Naive thymus-derived CD8-positive, alpha-beta T cell (primary cell): ENCODE results near the gene MTRR. TPM values are rescaled to one million over a fixed set of nuclear protein-coding genes. Genes with fewer than 3 reads are reported as not detected.

Source experiments
- ATAC-seq, 2 donors: fragments of 150-1000 bp; cut with Tn5 transposase in 1 of 2; sonication (Bioruptor Pico), chemical (Tn5 transposase) in 1 of 2; 1 replicate in 1 of 2; 2 replicates in 1 of 2; pipeline ENCODE4 v1.10.0; 2021; ENCODE audit warnings: mild to moderate bottlenecking in 2 of 2, moderate library complexity in 2 of 2
- POLR2A ChIA-PET: fragments of 350-600 bp; sonication (Branson Sonifier 250); formaldehyde crosslinking; loops from one replicate; lab custom pipeline; 2021; ENCODE audit warnings: antibody characterized with exemption; lab: Charles Lee
- DNase-seq, 10 donors: peaks; one replicate each; pipeline versions ENCODE4 v3.0.0 to v3.0.0-alpha.2; 2020 to 2022
- H3K27ac Mint-ChIP-seq, 10 donors: one replicate each; pipeline ENCODE4 v1.8.0; 2020 to 2022; ENCODE audit warnings: mild to moderate bottlenecking in 10 of 10, mixed read lengths in 10 of 10, moderate library complexity in 4 of 10, inconsistent platforms in 1 of 10
- H3K27me3 Mint-ChIP-seq, 5 donors: one replicate each; pipeline ENCODE4 v1.8.0; 2021 to 2022; ENCODE audit warnings: mixed read lengths in 5 of 5
- H3K36me3 Mint-ChIP-seq, 3 donors: one replicate each; pipeline ENCODE4 v1.8.0; 2020 to 2022; ENCODE audit warnings: mixed read lengths in 3 of 3, mild to moderate bottlenecking in 2 of 3, inconsistent platforms in 1 of 3
- H3K4me1 Mint-ChIP-seq, 4 donors: one replicate each; pipeline ENCODE4 v1.8.0; 2021 to 2022; ENCODE audit warnings: mixed read lengths in 4 of 4
- H3K4me3 Mint-ChIP-seq, 10 donors: one replicate each; pipeline ENCODE4 v1.8.0; 2020 to 2022; ENCODE audit warnings: mild to moderate bottlenecking in 10 of 10, mixed read lengths in 10 of 10, moderate library complexity in 6 of 10, inconsistent platforms in 1 of 10
- H3K9me3 Mint-ChIP-seq, 9 donors: one replicate each; pipeline ENCODE4 v1.8.0; 2020 to 2022; ENCODE audit warnings: mixed read lengths in 9 of 9, mild to moderate bottlenecking in 3 of 9, inconsistent platforms in 1 of 9, moderate library complexity in 1 of 9
- polyA plus RNA-seq, 3 donors: library from polyadenylated mRNA; unstranded; fragments of 300-500 nt; fragmentation: Illumina TruSeq; gene quantifications; one replicate each; pipeline ENCODE4 v1.2.3, GENCODE V29; 2021
- total RNA-seq, 8 experiments: library from RNA in 2 of 8; stranded (reverse) in 2 of 8; gene quantifications; one replicate each; pipeline ENCODE4 v1.2.3 and lab custom pipeline; 2021 to 2026

Gene MTRR
- total and polyA plus RNA-seq, 5 experiments from 2014 or later: 26.1 to 63.9 (median 33.3) TPM

- POLR2A ChIA-PET: no interaction called here
- ATAC-seq: no peak
- Mint-ChIP-seq H3K4me3 (peak overlapping the region in 2 of 10 donors; percentile 42 to 95), H3K27ac (peak overlapping the region in 1 of 10 donors; percentile 22), H3K4me1 (peaks cover 26 to 50% (median 47%) of the 10 kb centered on the region in 4 donors), H3K27me3 (no peaks in the 10 kb centered on the region), H3K9me3 (no peaks in the 10 kb centered on the region), H3K36me3 (peaks cover 5 to 46% (median 14%) of the 10 kb centered on the region in 3 donors)
- DNase-seq: no peak
Measured at GRCh38 chr5:7866196-7866595, 2.8 kb upstream of the MTRR start.

DNA sequence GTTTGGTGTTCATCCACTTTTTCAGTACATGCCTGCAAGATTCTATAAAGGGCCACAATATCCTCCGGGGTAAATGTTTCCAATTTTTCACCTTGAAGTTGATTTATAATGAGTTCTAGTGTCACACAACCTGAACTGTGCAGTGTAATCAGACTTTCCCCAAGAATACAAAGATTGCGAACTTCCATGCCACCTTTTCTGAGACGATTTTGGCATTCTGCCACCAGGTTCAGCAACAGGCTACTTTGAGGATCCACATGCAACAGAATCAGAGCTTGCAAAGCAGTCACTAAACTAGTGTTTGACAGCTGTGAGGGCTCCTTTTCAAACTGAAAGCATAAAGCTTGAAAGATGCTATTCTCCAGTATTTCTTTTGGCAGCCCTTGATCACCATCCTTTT is 1.7 kb upstream of the MTRR start:
- H3K4me1 Mint-ChIP-seq: peaks cover 33 to 60% (median 58%) of the 10 kb centered on the region in 4 donors
- ATAC-seq: no peak
- POLR2A ChIA-PET: interaction anchor here (1.3 kb wide), 1 partner anchor 16 kb away, joined by 3 read pairs; the partner anchor contains the start of gene CFAP90
- peak overlapping the region in 2 of 10 donors; percentile 35 to 56 for H3K27ac Mint-ChIP-seq
- H3K27me3 Mint-ChIP-seq: no peaks in the 10 kb centered on the region
- peaks cover 5 to 40% (median 8%) of the 10 kb centered on the region in 3 donors for H3K36me3 Mint-ChIP-seq
- no peak for DNase-seq
- H3K9me3 Mint-ChIP-seq: no peaks in the 10 kb centered on the region
- peak overlapping the region in 9 of 10 donors; percentile 8 to 97 (median 42) for H3K4me3 Mint-ChIP-seq

GRCh38 chr5:7868427-7868772 is 548 bp upstream of the MTRR start:
- Mint-ChIP-seq H3K4me1 (peaks cover 38 to 71% (median 69%) of the 10 kb centered on the region in 4 donors), H3K36me3 (peaks cover 4 to 35% (median 5%) of the 10 kb centered on the region in 3 donors), H3K27me3 (no peaks in the 10 kb centered on the region), H3K27ac (peak overlapping the region; percentile 76 to 97 (median 90)), H3K9me3 (no peaks in the 10 kb centered on the region), H3K4me3 (peak overlapping the region; percentile 87 to 100 (median 96))
- ATAC-seq (peak in 1 of 2 donors; percentile 1), DNase-seq (peak in 1 of 10 donors; percentile 13)
- POLR2A ChIA-PET: interaction anchor here (1.1 to 1.5 kb wide), 2 partner anchors 11 to 589 kb away, joined by 4 read pairs; no protein-coding TSS in a partner anchor

GRCh38 chr5:7869474-7870136 is 657 bp downstream of the MTRR start:
- DNase-seq (peak in 3 of 10 donors; percentile 19 to 31 (median 26)), ATAC-seq (peak; percentile 37 to 40)
- no peaks in the 10 kb centered on the region for H3K9me3 Mint-ChIP-seq
- peaks cover 40 to 80% (median 77%) of the 10 kb centered on the region in 4 donors for H3K4me1 Mint-ChIP-seq
- peak overlapping the region; percentile 82 to 96 (median 88) for H3K27ac Mint-ChIP-seq
- H3K4me3 Mint-ChIP-seq: peak overlapping the region; percentile 87 to 99 (median 94)
- peaks cover 4 to 37% (median 5%) of the 10 kb centered on the region in 3 donors for H3K36me3 Mint-ChIP-seq
- POLR2A ChIA-PET: interaction anchor here (1.1 to 1.5 kb wide), 3 partner anchors 12 to 1237 kb away, joined by 3 to 4 read pairs (median 4); partner anchors contain the start of genes NSUN2 and SRD5A1
- no peaks in the 10 kb centered on the region for H3K27me3 Mint-ChIP-seq

DNA sequence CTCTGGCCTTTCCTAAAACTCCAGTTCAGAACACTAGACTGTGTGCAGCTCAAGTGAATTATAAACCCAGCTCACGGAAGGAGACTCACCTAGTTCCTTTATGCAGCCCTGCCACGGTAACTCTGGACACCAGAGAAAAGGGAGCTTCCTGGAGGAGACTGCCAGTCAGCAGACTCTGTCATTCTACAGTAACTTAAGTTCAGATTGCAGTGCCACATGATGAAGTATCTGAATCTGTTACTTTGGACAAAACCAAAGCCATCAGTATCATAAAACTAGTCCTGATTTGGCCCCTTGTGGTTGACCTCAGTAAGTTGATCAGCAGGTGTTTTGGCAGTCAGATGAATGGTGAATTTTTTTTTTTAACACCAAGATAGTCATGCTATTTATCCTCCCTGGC is 2.7 kb downstream of the MTRR start:
- Mint-ChIP-seq H3K27ac (peak overlapping the region in 9 of 10 donors; percentile 15 to 90 (median 68)), H3K4me3 (peak overlapping the region in 8 of 10 donors; percentile 44 to 97 (median 59)), H3K36me3 (peaks cover 0 to 37% (median 9%) of the 10 kb centered on the region in 3 donors), H3K27me3 (no peaks in the 10 kb centered on the region), H3K4me1 (peaks cover 36 to 68% (median 66%) of the 10 kb centered on the region in 4 donors), H3K9me3 (no peaks in the 10 kb centered on the region)
- POLR2A ChIA-PET: no interaction called here
- ATAC-seq (no peak), DNase-seq (no peak)

- Mint-ChIP-seq H3K4me3 (peak overlapping the region; percentile 32 to 81 (median 58)), H3K27me3 (no peaks in the 10 kb centered on the region), H3K27ac (peak overlapping the region; percentile 68 to 91 (median 84)), H3K9me3 (no peaks in the 10 kb centered on the region), H3K4me1 (peaks cover 37 to 67% (median 57%) of the 10 kb centered on the region in 4 donors), H3K36me3 (peaks cover 0 to 44% (median 9%) of the 10 kb centered on the region in 3 donors)
- POLR2A ChIA-PET: no interaction called here
- DNase-seq (no peak), ATAC-seq (no peak)
Measured at GRCh38 chr5:7872517-7873130, 3.7 kb downstream of the MTRR start.

DNA sequence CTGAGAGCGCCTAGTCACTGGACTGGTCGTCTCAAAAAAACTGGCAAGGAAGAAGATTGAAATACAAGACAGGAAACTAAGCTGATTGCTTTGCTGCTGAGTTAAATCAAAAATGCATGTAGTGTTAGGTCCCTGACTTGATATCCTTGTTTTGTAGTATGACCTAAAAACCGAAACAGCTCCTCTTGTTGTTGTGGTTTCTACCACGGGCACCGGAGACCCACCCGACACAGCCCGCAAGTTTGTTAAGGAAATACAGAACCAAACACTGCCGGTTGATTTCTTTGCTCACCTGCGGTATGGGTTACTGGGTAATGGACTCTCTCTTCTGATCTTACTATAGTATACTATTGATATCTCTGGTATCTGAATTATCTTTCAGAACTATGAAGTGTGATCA is 4.3 kb downstream of the MTRR start:
- Mint-ChIP-seq H3K4me3 (peak overlapping the region; percentile 32 to 81 (median 59)), H3K36me3 (peaks cover 0 to 50% (median 13%) of the 10 kb centered on the region in 3 donors), H3K9me3 (no peaks in the 10 kb centered on the region), H3K27ac (peak overlapping the region; percentile 68 to 91 (median 84)), H3K4me1 (peaks cover 40 to 71% (median 57%) of the 10 kb centered on the region in 4 donors), H3K27me3 (no peaks in the 10 kb centered on the region)
- ATAC-seq: no peak
- POLR2A ChIA-PET: no interaction called here
- no peak for DNase-seq

DNA sequence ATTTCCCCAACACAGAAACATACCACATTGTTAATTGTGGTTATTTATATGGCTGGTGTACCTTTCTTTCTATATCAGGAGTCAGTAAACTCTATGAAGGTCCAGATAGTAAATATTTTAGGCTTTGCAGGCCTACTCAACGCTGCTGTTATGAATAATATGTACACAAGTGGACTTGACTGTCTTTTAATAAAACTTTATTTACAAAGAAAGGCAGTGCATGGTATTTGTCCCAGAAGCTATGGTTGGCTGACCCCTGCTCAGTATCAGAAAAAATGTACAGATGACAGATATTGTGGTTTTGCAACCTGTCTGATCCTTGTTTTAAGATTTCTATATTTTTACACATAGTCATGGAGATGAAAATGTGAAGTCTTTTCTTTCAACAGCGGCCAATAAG is 5.7 kb downstream of the MTRR start:
- peak overlapping the region in 1 of 10 donors; percentile 68 for H3K27ac Mint-ChIP-seq
- ATAC-seq: no peak
- no peak overlapping the region for H3K4me3 Mint-ChIP-seq
- no peak for DNase-seq
- POLR2A ChIA-PET: no interaction called here
- no peaks in the 10 kb centered on the region for H3K27me3 Mint-ChIP-seq
- peaks cover 37 to 65% (median 57%) of the 10 kb centered on the region in 4 donors for H3K4me1 Mint-ChIP-seq
- no peaks in the 10 kb centered on the region for H3K9me3 Mint-ChIP-seq
- peaks cover 0 to 64% (median 18%) of the 10 kb centered on the region in 3 donors for H3K36me3 Mint-ChIP-seq

DNA sequence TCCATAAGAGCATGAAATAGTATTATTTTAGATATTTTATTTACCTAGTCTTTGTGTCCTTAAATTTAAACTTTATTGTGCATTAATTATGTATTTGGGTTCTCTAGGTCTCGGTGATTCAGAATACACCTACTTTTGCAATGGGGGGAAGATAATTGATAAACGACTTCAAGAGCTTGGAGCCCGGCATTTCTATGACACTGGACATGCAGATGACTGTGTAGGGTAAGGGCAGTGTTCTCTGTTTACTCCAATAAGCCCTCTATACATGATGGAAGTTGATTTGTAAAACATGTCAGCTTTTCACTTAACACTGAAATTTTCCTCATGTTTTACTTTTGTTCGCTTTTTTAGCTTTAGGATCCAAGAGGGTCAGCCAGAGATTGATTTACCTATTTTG is 6.2 kb downstream of the MTRR start:
- ATAC-seq (no peak), DNase-seq (no peak)
- POLR2A ChIA-PET: no interaction called here
- Mint-ChIP-seq H3K9me3 (no peaks in the 10 kb centered on the region), H3K4me3 (no peak overlapping the region), H3K27ac (no peak overlapping the region), H3K36me3 (peaks cover 0 to 68% (median 18%) of the 10 kb centered on the region in 3 donors), H3K27me3 (no peaks in the 10 kb centered on the region), H3K4me1 (peaks cover 34 to 60% (median 53%) of the 10 kb centered on the region in 4 donors)

DNA sequence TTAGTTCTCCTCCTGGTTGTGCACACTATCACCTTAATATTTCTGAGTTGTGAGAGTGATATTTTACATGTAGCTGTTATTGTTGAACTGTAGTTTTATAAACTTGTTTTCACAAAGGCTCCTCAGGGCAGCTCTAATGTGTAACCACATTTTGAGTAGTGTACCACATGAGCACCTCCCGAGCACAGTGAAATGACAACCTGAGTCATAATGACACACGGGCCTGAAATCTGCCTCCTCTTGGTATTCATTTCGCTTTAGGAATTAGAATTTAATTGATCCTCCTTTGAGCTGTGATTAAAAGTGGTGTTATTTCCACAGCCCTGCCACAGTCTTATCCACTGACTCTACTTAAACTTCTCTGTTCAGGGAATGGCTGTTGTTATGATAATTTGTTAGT is 7.9 kb downstream of the MTRR start:
- Mint-ChIP-seq H3K27ac (peak overlapping the region in 1 of 10 donors; percentile 76), H3K4me1 (peaks cover 30 to 59% (median 45%) of the 10 kb centered on the region in 4 donors), H3K9me3 (no peaks in the 10 kb centered on the region), H3K27me3 (no peaks in the 10 kb centered on the region), H3K4me3 (no peak overlapping the region), H3K36me3 (peaks cover 0 to 81% (median 18%) of the 10 kb centered on the region in 3 donors)
- ATAC-seq: no peak
- DNase-seq: no peak
- POLR2A ChIA-PET: no interaction called here

GRCh38 chr5:7877851-7878250 is 8.9 kb downstream of the MTRR start:
- Mint-ChIP-seq H3K27me3 (no peaks in the 10 kb centered on the region), H3K36me3 (peaks cover 0 to 87% (median 18%) of the 10 kb centered on the region in 3 donors), H3K9me3 (no peaks in the 10 kb centered on the region), H3K27ac (peak overlapping the region in 2 of 10 donors; percentile 69 to 76), H3K4me3 (no peak overlapping the region), H3K4me1 (peaks cover 23 to 51% (median 37%) of the 10 kb centered on the region in 4 donors)
- POLR2A ChIA-PET: no interaction called here
- ATAC-seq (no peak), DNase-seq (no peak)

- no peaks in the 10 kb centered on the region for H3K9me3 Mint-ChIP-seq
- ATAC-seq: no peak
- no peak for DNase-seq
- H3K4me1 Mint-ChIP-seq: peaks cover 17 to 45% (median 34%) of the 10 kb centered on the region in 4 donors
- POLR2A ChIA-PET: no interaction called here
- H3K27me3 Mint-ChIP-seq: no peaks in the 10 kb centered on the region
- H3K36me3 Mint-ChIP-seq: peaks cover 0 to 90% (median 19%) of the 10 kb centered on the region in 3 donors
- H3K4me3 Mint-ChIP-seq: no peak overlapping the region
- H3K27ac Mint-ChIP-seq: peak overlapping the region in 1 of 10 donors; percentile 49
Measured at GRCh38 chr5:7878381-7878873, 9.5 kb downstream of the MTRR start.
